ENCODE data around the gene MIAT. TPM values are rescaled to one million over a fixed set of nuclear protein-coding genes. Genes with fewer than 3 reads are reported as not detected.

Gene MIAT
- total and polyA plus RNA-seq, 4 donors, result 0.18 to 1.5 (median 0.73) TPM

DNA sequence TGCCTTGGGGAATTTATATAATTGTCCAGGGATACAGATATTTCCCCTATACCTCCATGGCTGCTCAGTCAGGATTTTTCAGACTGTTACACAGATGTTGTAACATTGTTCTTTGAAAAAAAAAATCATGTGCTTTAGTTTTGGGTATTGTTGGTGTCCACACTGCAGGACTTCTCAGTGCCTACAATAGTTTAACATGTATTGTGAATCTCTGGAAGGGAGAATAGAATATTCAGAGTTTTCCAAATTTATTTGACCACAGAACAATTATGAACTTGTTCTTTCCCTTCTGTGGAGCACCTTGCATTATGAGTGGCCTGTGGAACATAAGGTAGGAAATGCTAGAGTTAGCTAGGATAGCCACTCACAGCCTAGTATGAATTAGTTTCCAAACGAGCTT is 21.1 kb upstream of the MIAT start:
- no peak for TF ChIP-seq NR2F2 (IDR thresholded peaks at IDR 0.05)
- TF ChIP-seq SP1 (IDR thresholded peaks at IDR 0.05), result no peak
- no peak for TF ChIP-seq FOXA2 (IDR thresholded peaks at IDR 0.05)
- TF ChIP-seq, protein P1, sequence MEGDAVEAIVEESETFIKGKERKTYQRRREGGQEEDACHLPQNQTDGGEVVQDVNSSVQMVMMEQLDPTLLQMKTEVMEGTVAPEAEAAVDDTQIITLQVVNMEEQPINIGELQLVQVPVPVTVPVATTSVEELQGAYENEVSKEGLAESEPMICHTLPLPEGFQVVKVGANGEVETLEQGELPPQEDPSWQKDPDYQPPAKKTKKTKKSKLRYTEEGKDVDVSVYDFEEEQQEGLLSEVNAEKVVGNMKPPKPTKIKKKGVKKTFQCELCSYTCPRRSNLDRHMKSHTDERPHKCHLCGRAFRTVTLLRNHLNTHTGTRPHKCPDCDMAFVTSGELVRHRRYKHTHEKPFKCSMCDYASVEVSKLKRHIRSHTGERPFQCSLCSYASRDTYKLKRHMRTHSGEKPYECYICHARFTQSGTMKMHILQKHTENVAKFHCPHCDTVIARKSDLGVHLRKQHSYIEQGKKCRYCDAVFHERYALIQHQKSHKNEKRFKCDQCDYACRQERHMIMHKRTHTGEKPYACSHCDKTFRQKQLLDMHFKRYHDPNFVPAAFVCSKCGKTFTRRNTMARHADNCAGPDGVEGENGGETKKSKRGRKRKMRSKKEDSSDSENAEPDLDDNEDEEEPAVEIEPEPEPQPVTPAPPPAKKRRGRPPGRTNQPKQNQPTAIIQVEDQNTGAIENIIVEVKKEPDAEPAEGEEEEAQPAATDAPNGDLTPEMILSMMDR (IDR thresholded peaks at IDR 0.05; ENCODE audit: low read depth, low read length, missing input control), result no peak
- TF ChIP-seq, protein P2, sequence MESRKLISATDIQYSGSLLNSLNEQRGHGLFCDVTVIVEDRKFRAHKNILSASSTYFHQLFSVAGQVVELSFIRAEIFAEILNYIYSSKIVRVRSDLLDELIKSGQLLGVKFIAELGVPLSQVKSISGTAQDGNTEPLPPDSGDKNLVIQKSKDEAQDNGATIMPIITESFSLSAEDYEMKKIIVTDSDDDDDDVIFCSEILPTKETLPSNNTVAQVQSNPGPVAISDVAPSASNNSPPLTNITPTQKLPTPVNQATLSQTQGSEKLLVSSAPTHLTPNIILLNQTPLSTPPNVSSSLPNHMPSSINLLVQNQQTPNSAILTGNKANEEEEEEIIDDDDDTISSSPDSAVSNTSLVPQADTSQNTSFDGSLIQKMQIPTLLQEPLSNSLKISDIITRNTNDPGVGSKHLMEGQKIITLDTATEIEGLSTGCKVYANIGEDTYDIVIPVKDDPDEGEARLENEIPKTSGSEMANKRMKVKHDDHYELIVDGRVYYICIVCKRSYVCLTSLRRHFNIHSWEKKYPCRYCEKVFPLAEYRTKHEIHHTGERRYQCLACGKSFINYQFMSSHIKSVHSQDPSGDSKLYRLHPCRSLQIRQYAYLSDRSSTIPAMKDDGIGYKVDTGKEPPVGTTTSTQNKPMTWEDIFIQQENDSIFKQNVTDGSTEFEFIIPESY (IDR thresholded peaks at IDR 0.05), result no peak
- TF ChIP-seq, protein P3, sequence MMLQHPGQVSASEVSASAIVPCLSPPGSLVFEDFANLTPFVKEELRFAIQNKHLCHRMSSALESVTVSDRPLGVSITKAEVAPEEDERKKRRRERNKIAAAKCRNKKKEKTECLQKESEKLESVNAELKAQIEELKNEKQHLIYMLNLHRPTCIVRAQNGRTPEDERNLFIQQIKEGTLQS (IDR thresholded peaks at IDR 0.05), result no peak
- TF ChIP-seq GABPA (IDR thresholded peaks at IDR 0.05 in 1 of 2, conservative IDR thresholded peaks at IDR 0.05 in 1 of 2), result no peak
- TF ChIP-seq, protein P4, sequence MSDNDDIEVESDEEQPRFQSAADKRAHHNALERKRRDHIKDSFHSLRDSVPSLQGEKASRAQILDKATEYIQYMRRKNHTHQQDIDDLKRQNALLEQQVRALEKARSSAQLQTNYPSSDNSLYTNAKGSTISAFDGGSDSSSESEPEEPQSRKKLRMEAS (IDR thresholded peaks at IDR 0.05), result no peak
- no peak for TF ChIP-seq HNF4G (IDR thresholded peaks at IDR 0.05)
- no peak for TF ChIP-seq EGR1 (IDR thresholded peaks at IDR 0.05; ENCODE audit: low read depth in 2 of 2)
- TF ChIP-seq TAF1 (conservative IDR thresholded peaks at IDR 0.05), result no peak
- no peak for TF ChIP-seq RAD21 (IDR thresholded peaks at IDR 0.05)
- no peak for TF ChIP-seq HNF4A (conservative IDR thresholded peaks at IDR 0.05)
- no peak for TF ChIP-seq YY1 (IDR thresholded peaks at IDR 0.05)
- TF ChIP-seq JUND (IDR thresholded peaks at IDR 0.05), result no peak
- TF ChIP-seq, protein P5, sequence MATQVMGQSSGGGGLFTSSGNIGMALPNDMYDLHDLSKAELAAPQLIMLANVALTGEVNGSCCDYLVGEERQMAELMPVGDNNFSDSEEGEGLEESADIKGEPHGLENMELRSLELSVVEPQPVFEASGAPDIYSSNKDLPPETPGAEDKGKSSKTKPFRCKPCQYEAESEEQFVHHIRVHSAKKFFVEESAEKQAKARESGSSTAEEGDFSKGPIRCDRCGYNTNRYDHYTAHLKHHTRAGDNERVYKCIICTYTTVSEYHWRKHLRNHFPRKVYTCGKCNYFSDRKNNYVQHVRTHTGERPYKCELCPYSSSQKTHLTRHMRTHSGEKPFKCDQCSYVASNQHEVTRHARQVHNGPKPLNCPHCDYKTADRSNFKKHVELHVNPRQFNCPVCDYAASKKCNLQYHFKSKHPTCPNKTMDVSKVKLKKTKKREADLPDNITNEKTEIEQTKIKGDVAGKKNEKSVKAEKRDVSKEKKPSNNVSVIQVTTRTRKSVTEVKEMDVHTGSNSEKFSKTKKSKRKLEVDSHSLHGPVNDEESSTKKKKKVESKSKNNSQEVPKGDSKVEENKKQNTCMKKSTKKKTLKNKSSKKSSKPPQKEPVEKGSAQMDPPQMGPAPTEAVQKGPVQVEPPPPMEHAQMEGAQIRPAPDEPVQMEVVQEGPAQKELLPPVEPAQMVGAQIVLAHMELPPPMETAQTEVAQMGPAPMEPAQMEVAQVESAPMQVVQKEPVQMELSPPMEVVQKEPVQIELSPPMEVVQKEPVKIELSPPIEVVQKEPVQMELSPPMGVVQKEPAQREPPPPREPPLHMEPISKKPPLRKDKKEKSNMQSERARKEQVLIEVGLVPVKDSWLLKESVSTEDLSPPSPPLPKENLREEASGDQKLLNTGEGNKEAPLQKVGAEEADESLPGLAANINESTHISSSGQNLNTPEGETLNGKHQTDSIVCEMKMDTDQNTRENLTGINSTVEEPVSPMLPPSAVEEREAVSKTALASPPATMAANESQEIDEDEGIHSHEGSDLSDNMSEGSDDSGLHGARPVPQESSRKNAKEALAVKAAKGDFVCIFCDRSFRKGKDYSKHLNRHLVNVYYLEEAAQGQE (IDR thresholded peaks at IDR 0.05), result no peak
- Histone ChIP-seq H3K9ac (ENCODE audit: low read depth in 1 of 2, low read length in 2 of 2) (no peak overlapping the region), H3K27me3 (ENCODE audit: control insufficient read depth in 4 of 4, insufficient read depth in 4 of 4, low read length in 3 of 4) (no peaks in the 10 kb centered on the region), H3K9me3 (ENCODE audit: control insufficient read depth in 4 of 4, low read length in 3 of 4) (no peaks in the 10 kb centered on the region), H3K36me3 (ENCODE audit: control insufficient read depth in 4 of 4, insufficient read depth in 3 of 4, low read depth in 1 of 4, low read length in 3 of 4) (no peaks in the 10 kb centered on the region), H3K4me1 (ENCODE audit: control insufficient read depth in 4 of 4, insufficient read depth in 4 of 4, low read length in 3 of 4) (no peaks in the 10 kb centered on the region), H3K4me3 (ENCODE audit: low read depth in 1 of 3, low read length in 3 of 3) (no peak overlapping the region), H3K27ac (ENCODE audit: low read depth in 1 of 2, low read length in 2 of 2) (no peak overlapping the region)
- no peak for DNase-seq (ENCODE audit: low spot score)
- WGBS, result 40% methylated on average over 1 of the region's 1 CpG
